Cardiac muscle cell (in vitro differentiated cells and primary cell): ENCODE measurements around the gene OR6C4. TPM values are rescaled to one million over a fixed set of nuclear protein-coding genes. Genes with fewer than 3 reads are reported as not detected.
"Not testable (repeated sequence)": the region's sequence is repeated elsewhere in the genome, so short reads cannot be mapped to it uniquely, and the experiment has no call there.

Experiments used
- DNase-seq, 2 donors: peaks; one replicate each; pipeline versions ENCODE4 v3.0.0 to v3.0.0-alpha.2; 2010 to 2017; ENCODE audit warnings: low read depth in 1 of 2, low spot score in 1 of 2
- H3K27ac ChIP-seq: fragments of 200-600 bp; sonication (generic); 2 replicates; pipeline ENCODE4 v1.5.1; 2016
- H3K27me3 ChIP-seq: fragments of 200-600 bp; sonication (generic); 2 replicates; pipeline ENCODE4 v1.6.0; 2016; ENCODE audit warnings: control low read depth
- H3K36me3 ChIP-seq: fragments of 200-600 bp; sonication (generic); 2 replicates; pipeline ENCODE4 v1.5.1; 2016; ENCODE audit warnings: control low read depth
- H3K4me1 ChIP-seq: fragments of 200-600 bp; sonication (generic); 2 replicates; pipeline ENCODE4 v1.8.1; 2017; ENCODE audit warnings: low read depth, mild to moderate bottlenecking, mixed run types
- H3K4me3 ChIP-seq: fragments of 200-600 bp; sonication (generic); 2 replicates; pipeline ENCODE4 v1.5.1; 2016; ENCODE audit warnings: mild to moderate bottlenecking
- H3K9me3 ChIP-seq: fragments of 200-600 bp; sonication (generic); 2 replicates; pipeline ENCODE4 v1.5.1; 2017; ENCODE audit warnings: low read depth, mild to moderate bottlenecking, control low read depth
- CTCF ChIP-seq: IDR thresholded peaks from 2 replicates; pipeline ENCODE4 v1.5.1; 2012; ENCODE audit warnings: low read depth, mild to moderate bottlenecking, low read length
- polyA plus RNA-seq: library from polyadenylated mRNA; unstranded; fragments of >200 nt; fragmentation: Nextera tagmentation; extraction: Ambion mirVana; gene quantifications from 2 replicates; pipeline ENCODE4 v1.2.1, GENCODE V29; 2016
- total RNA-seq: library from RNA; depleted of rRNA; stranded (reverse); fragments of >200 nt; gene quantifications from 2 replicates; pipeline ENCODE4 v1.2.3, GENCODE V29; 2016

OR6C4 gene
- total RNA-seq (not detected in 2 replicates), polyA plus RNA-seq (not detected in 2 replicates)

GRCh38 chr12:55549302-55549701 lies at the start of gene OR6C4:
OR6C4 (plus strand) TSS chr12:55549602; CDS start chr12:55551227, 1,625 bp downstream.
- no peaks in the 10 kb centered on the region for H3K4me1 ChIP-seq
- DNase-seq, result no peak
- no peaks in the 10 kb centered on the region for H3K27me3 ChIP-seq
- no peak within 1 kb of the TSS for H3K27ac ChIP-seq
- H3K9me3 ChIP-seq, result no peaks in the 10 kb centered on the region
- TF ChIP-seq CTCF, result no peak
- H3K36me3 ChIP-seq, result no peaks in the 10 kb centered on the region
- H3K4me3 ChIP-seq, result no peak within 1 kb of the TSS

GRCh38 chr12:55499810-55500252 lies 49.6 kb upstream of the OR6C4 start:
- peak in 1 of 2 donors; percentile 35 for DNase-seq
- Histone ChIP-seq H3K9me3 (no peaks in the 10 kb centered on the region), H3K4me3 (no peak overlapping the region), H3K27ac (peak overlapping the region; percentile 76), H3K4me1 (peaks cover 12% of the 10 kb centered on the region), H3K27me3 (no peaks in the 10 kb centered on the region), H3K36me3 (no peaks in the 10 kb centered on the region)
- TF ChIP-seq CTCF, result no peak

- H3K36me3 ChIP-seq, result no peaks in the 10 kb centered on the region
- TF ChIP-seq CTCF, result no peak
- H3K27ac ChIP-seq, result no peak overlapping the region
- no peaks in the 10 kb centered on the region for H3K9me3 ChIP-seq
- no peak overlapping the region for H3K4me3 ChIP-seq
- no peaks in the 10 kb centered on the region for H3K27me3 ChIP-seq
- DNase-seq, result no peak
- H3K4me1 ChIP-seq, result peaks cover 12% of the 10 kb centered on the region
Observed at GRCh38 chr12:55501601-55502000, 47.8 kb upstream of the OR6C4 start.

- Histone ChIP-seq H3K4me3 (no peak overlapping the region), H3K9me3 (no peaks in the 10 kb centered on the region), H3K27ac (no peak overlapping the region), H3K4me1 (no peaks in the 10 kb centered on the region), H3K36me3 (no peaks in the 10 kb centered on the region), H3K27me3 (no peaks in the 10 kb centered on the region)
- TF ChIP-seq CTCF, result no peak
- no peak for DNase-seq
Observed at GRCh38 chr12:55515696-55516095, 33.7 kb upstream of the OR6C4 start.

GRCh38 chr12:55516391-55516790 lies 33.0 kb upstream of the OR6C4 start:
- TF ChIP-seq CTCF, result no peak
- Histone ChIP-seq H3K27ac (no peak overlapping the region), H3K4me1 (no peaks in the 10 kb centered on the region), H3K27me3 (no peaks in the 10 kb centered on the region), H3K36me3 (no peaks in the 10 kb centered on the region), H3K9me3 (no peaks in the 10 kb centered on the region), H3K4me3 (no peak overlapping the region)
- no peak for DNase-seq

GRCh38 chr12:55548235-55548634 lies 1.2 kb upstream of the OR6C4 start:
- not testable (repeated sequence) for H3K4me1 ChIP-seq, H3K36me3 ChIP-seq

More at GRCh38 chr12:55548235-55548634, 1.2 kb upstream of the OR6C4 start:
- not testable (repeated sequence) for H3K27me3 ChIP-seq, H3K4me3 ChIP-seq, H3K9me3 ChIP-seq, DNase-seq, H3K27ac ChIP-seq
